ENCODE data around the gene MYO1D. TPM values are rescaled to one million over a fixed set of nuclear protein-coding genes. Genes with fewer than 3 reads are reported as not detected.

MYO1D gene
- total RNA-seq, 1 experiment from 2014 or later: 35.7 TPM

DNA sequence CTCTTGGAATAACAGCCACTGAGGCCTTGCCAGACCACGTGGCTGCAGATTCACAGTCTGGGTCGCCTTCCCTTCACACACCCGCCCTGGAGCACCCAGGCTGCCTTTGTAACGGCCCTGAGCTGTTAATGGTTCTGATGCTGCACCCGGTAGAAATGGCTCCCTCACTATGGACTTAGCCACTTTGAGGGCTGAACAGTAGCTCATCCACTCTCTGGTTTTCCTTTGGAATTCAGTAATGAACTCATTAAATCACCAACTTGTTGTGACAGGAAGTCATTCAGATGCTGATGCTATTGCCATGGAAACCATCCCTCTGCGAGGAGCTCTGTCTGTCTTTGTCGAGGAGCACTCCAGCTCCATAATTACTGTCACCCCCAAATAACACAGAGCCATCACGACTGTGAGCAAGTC, 330.9 kb downstream of the MYO1D start:
- Histone ChIP-seq H3K4me2 (ENCODE audit: low read length) (no peak overlapping the region), H3K9me3 (ENCODE audit: control insufficient read depth in 1 of 2, insufficient read depth in 1 of 2, low read depth in 1 of 2, low read length in 2 of 2) (no peaks in the 10 kb centered on the region), H3K36me3 (ENCODE audit: control insufficient read depth in 1 of 2, insufficient read depth in 2 of 2, low read length in 2 of 2) (no peaks in the 10 kb centered on the region), H3K27me3 (ENCODE audit: insufficient read depth, low read length) (no peaks in the 10 kb centered on the region), H2AFZ (ENCODE audit: low read depth, low read length, poor library complexity, severe bottlenecking) (no peak overlapping the region), H3K9me2 (ENCODE audit: insufficient read depth) (no peaks in the 10 kb centered on the region), H4K20me1 (ENCODE audit: insufficient read depth) (no peaks in the 10 kb centered on the region), H3K4me3 (replicated peaks in 1 of 2; ENCODE audit: low read depth in 1 of 2, low read length in 2 of 2) (no peak overlapping the region), H3K79me2 (ENCODE audit: insufficient read depth, low read length) (no peaks in the 10 kb centered on the region), H3K9ac (ENCODE audit: low read length) (no peak overlapping the region), H3K27ac (ENCODE audit: low read depth, low read length) (no peak overlapping the region), H3K4me1 (ENCODE audit: control insufficient read depth in 1 of 2, insufficient read depth in 2 of 2, low read length in 2 of 2) (peaks cover 0 to 2% of the 10 kb centered on the region in 2 experiments; a peak in 1 of 4 replicates)
- ATAC-seq: no peak
- no TSS peak for BruUV-seq (replicated peaks)
- ChIA-PET CTCF (no interaction called here), RAD21 (ENCODE audit: low non-redundant PET in 1 of 2, low total read pairs in 2 of 2, uncharacterized antibody in 2 of 2, unreplicated experiment in 2 of 2) (no interaction called here), POLR2A (no interaction called here)
- intact Hi-C loops (cut with micrococcal nuclease): no loop called here
- DNase-seq (ENCODE audit: low read depth, low spot score): no peak
- no peak for TF ChIP-seq EZH2 (IDR thresholded peaks at IDR 0.05)
- TF ChIP-seq POLR2A (IDR thresholded peaks at IDR 0.05; ENCODE audit: borderline replicate concordance, extremely low read depth, insufficient read depth, insufficient read length): no peak
- no peak for TF ChIP-seq EZH2phosphoT487 (IDR thresholded peaks at IDR 0.05; ENCODE audit: borderline replicate concordance)
- TF ChIP-seq ELF1 (IDR thresholded peaks at IDR 0.05; ENCODE audit: borderline replicate concordance, low read depth): no peak
- no peak for TF ChIP-seq ZFX (IDR thresholded peaks at IDR 0.05)
- TF ChIP-seq, protein P1, sequence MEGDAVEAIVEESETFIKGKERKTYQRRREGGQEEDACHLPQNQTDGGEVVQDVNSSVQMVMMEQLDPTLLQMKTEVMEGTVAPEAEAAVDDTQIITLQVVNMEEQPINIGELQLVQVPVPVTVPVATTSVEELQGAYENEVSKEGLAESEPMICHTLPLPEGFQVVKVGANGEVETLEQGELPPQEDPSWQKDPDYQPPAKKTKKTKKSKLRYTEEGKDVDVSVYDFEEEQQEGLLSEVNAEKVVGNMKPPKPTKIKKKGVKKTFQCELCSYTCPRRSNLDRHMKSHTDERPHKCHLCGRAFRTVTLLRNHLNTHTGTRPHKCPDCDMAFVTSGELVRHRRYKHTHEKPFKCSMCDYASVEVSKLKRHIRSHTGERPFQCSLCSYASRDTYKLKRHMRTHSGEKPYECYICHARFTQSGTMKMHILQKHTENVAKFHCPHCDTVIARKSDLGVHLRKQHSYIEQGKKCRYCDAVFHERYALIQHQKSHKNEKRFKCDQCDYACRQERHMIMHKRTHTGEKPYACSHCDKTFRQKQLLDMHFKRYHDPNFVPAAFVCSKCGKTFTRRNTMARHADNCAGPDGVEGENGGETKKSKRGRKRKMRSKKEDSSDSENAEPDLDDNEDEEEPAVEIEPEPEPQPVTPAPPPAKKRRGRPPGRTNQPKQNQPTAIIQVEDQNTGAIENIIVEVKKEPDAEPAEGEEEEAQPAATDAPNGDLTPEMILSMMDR (IDR thresholded peaks at IDR 0.05 in 2 of 3, conservative IDR thresholded peaks at IDR 0.05 in 1 of 3; ENCODE audit: borderline replicate concordance in 1 of 3, insufficient read depth in 1 of 3, low read depth in 2 of 3, low read length in 2 of 3): no peak
- TF ChIP-seq TCF7L2 (IDR thresholded peaks at IDR 0.05; ENCODE audit: borderline replicate concordance, extremely low read depth, insufficient read depth, insufficient read length): no peak
- TF ChIP-seq, protein P2, sequence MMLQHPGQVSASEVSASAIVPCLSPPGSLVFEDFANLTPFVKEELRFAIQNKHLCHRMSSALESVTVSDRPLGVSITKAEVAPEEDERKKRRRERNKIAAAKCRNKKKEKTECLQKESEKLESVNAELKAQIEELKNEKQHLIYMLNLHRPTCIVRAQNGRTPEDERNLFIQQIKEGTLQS (IDR thresholded peaks at IDR 0.05): no peak
- TF ChIP-seq ZNF274 (IDR thresholded peaks at IDR 0.05; ENCODE audit: low read depth, low read length): no peak
- TF ChIP-seq SP1 (IDR thresholded peaks at IDR 0.05; ENCODE audit: low read depth): no peak
- no peak for TF ChIP-seq CBX3 (IDR thresholded peaks at IDR 0.05; ENCODE audit: low read depth)

Measured in HCT116 (cell line).